Suprapubic skin (tissue), 4 donors: Measurements from ENCODE around the gene AP1G2. TPM values are rescaled to one million over a fixed set of nuclear protein-coding genes. Genes with fewer than 3 reads are reported as not detected.

Experiments
- DNase-seq, 2 donors: peaks; one replicate each; pipeline ENCODE4 v3.0.0-alpha.2; 2019; ENCODE audit warnings: low spot score in 2 of 2
- H3K27ac ChIP-seq: fragments of 200-600 bp; sonication (generic); one replicate; pipeline ENCODE4 v1.5.1; 2019
- H3K27me3 ChIP-seq: fragments of 200-600 bp; sonication (generic); one replicate; pipeline ENCODE4 v1.5.1; 2019
- H3K36me3 ChIP-seq: fragments of 200-600 bp; sonication (generic); one replicate; pipeline ENCODE4 v1.5.1; 2019
- H3K4me1 ChIP-seq: fragments of 200-600 bp; sonication (generic); one replicate; pipeline ENCODE4 v1.5.1; 2019
- H3K4me3 ChIP-seq: fragments of 200-600 bp; sonication (generic); one replicate; pipeline ENCODE4 v1.5.1; 2019; ENCODE audit warnings: mild to moderate bottlenecking
- H3K9me3 ChIP-seq: fragments of 200-600 bp; sonication (generic); one replicate; pipeline ENCODE4 v1.5.1; 2019
- EP300 ChIP-seq: sonication (generic); formaldehyde crosslinking; IDR thresholded peaks from one replicate; pipeline ENCODE4 v1.6.1; 2017; ENCODE audit warnings: antibody characterized with exemption
- POLR2A ChIP-seq, 2 donors: fragments of 450-650 bp; IDR thresholded peaks; one replicate each; pipeline ENCODE4 v1.6.1; 2017; ENCODE audit warnings: antibody characterized with exemption in 2 of 2, mild to moderate bottlenecking in 2 of 2, moderate library complexity in 2 of 2
- POLR2AphosphoS5 ChIP-seq, 3 donors: sonication (generic); formaldehyde crosslinking; IDR thresholded peaks; one replicate each; pipeline ENCODE4 v1.6.1; 2017; ENCODE audit warnings: antibody characterized with exemption in 3 of 3
- WGBS: methylation state at CpG from one replicate; pipeline ENCODE4 v1.1.5; 2018; 5-methylcytosine and 5-hydroxymethylcytosine counted together
- total RNA-seq, 4 donors: library from RNA; depleted of rRNA; stranded (reverse); fragments of >200 nt; gene quantifications; one replicate each; pipeline ENCODE4 v1.1.0, GENCODE V29; 2016
- TF ChIP-seq, protein P1 (sequence below), 2 donors: fragments of 200-600 bp in 1 of 2; fragments of 450-650 bp in 1 of 2; sonication (generic) in 1 of 2; IDR thresholded peaks; one replicate each; pipeline ENCODE4 v1.5.1; 2016 to 2019; ENCODE audit warnings: antibody characterized with exemption in 2 of 2, mild to moderate bottlenecking in 1 of 2, moderate library complexity in 1 of 2

The AP1G2 gene
- total RNA-seq, 4 donors from 2014 or later: 117 to 415 (median 150) TPM

DNA sequence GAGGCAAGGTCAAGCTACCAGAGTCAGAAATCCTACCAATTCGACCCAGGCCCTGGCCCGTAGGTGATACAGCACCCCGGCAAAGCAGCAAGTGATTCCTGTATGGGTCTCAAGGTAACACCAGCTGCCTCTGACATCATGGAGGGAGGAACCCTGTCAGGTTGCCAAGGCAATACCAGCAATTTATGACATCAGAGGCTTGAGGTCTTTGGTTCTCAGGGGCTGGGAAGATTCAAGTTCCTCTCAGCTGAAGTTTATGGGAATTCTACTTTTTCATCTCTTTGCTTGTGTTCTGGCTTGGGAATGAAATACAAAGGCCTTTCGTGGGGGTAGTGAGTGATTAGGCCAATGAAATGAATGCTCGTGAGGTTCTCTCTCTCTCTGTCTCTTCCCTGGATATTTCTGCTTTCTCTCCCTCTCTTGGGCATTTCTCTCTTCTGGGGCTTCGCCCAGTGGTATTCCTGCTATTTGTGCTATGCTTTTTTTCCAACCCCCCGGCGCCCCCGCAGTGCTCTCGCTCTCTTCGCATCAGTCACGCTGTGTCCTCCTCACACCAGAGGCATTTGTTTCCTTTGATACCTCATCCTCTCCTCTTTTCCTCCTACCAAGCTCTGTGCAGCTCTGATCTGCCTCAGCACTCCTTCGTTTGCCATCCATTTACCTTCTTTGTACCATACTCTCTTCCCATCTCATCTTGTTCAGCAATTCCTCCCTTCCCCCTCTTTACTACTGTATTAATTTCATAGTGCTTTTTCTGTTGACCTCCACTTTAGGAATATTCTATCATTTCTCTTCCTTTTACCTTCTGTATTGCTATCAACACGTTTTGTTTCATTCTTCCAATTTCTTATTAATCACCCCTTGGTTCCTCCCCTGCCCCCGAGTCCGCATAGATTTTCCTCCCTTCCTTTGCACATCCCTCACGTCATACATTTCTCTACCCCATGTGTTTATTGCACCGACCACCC, 19.0 kb downstream of the AP1G2 start:
- no peak overlapping the region for H3K27ac ChIP-seq
- H3K4me1 ChIP-seq: peaks cover 22% of the 10 kb centered on the region
- no peaks in the 10 kb centered on the region for H3K36me3 ChIP-seq
- peaks cover 7% of the 10 kb centered on the region for H3K27me3 ChIP-seq
- WGBS: 70% methylated on average over 18 of the region's 18 CpGs
- no peak overlapping the region for H3K4me3 ChIP-seq
- DNase-seq: no peak
- no peaks in the 10 kb centered on the region for H3K9me3 ChIP-seq
- TF ChIP-seq POLR2AphosphoS5 (IDR thresholded peaks at IDR 0.05): no peak
- TF ChIP-seq, protein P1, sequence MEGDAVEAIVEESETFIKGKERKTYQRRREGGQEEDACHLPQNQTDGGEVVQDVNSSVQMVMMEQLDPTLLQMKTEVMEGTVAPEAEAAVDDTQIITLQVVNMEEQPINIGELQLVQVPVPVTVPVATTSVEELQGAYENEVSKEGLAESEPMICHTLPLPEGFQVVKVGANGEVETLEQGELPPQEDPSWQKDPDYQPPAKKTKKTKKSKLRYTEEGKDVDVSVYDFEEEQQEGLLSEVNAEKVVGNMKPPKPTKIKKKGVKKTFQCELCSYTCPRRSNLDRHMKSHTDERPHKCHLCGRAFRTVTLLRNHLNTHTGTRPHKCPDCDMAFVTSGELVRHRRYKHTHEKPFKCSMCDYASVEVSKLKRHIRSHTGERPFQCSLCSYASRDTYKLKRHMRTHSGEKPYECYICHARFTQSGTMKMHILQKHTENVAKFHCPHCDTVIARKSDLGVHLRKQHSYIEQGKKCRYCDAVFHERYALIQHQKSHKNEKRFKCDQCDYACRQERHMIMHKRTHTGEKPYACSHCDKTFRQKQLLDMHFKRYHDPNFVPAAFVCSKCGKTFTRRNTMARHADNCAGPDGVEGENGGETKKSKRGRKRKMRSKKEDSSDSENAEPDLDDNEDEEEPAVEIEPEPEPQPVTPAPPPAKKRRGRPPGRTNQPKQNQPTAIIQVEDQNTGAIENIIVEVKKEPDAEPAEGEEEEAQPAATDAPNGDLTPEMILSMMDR (IDR thresholded peaks at IDR 0.05): no peak
- no peak for TF ChIP-seq EP300
- TF ChIP-seq POLR2A (IDR thresholded peaks at IDR 0.05): no peak

- no peak overlapping the region for H3K27ac ChIP-seq
- H3K4me3 ChIP-seq: no peak overlapping the region
- no peaks in the 10 kb centered on the region for H3K36me3 ChIP-seq
- peaks cover 22% of the 10 kb centered on the region for H3K4me1 ChIP-seq
- peaks cover 7% of the 10 kb centered on the region for H3K27me3 ChIP-seq
- TF ChIP-seq, protein P1 (IDR thresholded peaks at IDR 0.05): no peak
- no peak for TF ChIP-seq POLR2A (IDR thresholded peaks at IDR 0.05)
- TF ChIP-seq POLR2AphosphoS5 (IDR thresholded peaks at IDR 0.05): no peak
- TF ChIP-seq EP300: no peak
- no peaks in the 10 kb centered on the region for H3K9me3 ChIP-seq
- WGBS: 71% methylated on average over 2 of the region's 2 CpGs
- DNase-seq: no peak
These were observed 19.7 kb downstream of the AP1G2 start for GRCh38 chr14:23547924-23548323.

- H3K4me1 ChIP-seq: peaks cover 16% of the 10 kb centered on the region
- H3K4me3 ChIP-seq: no peak overlapping the region
- H3K27me3 ChIP-seq: peaks cover 7% of the 10 kb centered on the region
- TF ChIP-seq POLR2AphosphoS5 (IDR thresholded peaks at IDR 0.05) (no peak), POLR2A (IDR thresholded peaks at IDR 0.05) (no peak), EP300 (no peak)
- TF ChIP-seq, protein P1 (IDR thresholded peaks at IDR 0.05): no peak
- H3K36me3 ChIP-seq: no peaks in the 10 kb centered on the region
- 79% methylated on average over 10 of the region's 10 CpGs for WGBS
- H3K27ac ChIP-seq: no peak overlapping the region
- DNase-seq: no peak
- H3K9me3 ChIP-seq: no peaks in the 10 kb centered on the region
These were observed 21.0 kb downstream of the AP1G2 start for GRCh38 chr14:23546450-23547035.

- H3K27me3 ChIP-seq: peaks cover 4% of the 10 kb centered on the region
- H3K9me3 ChIP-seq: no peaks in the 10 kb centered on the region
- no peak overlapping the region for H3K4me3 ChIP-seq
- DNase-seq: no peak
- H3K27ac ChIP-seq: no peak overlapping the region
- peaks cover 10% of the 10 kb centered on the region for H3K4me1 ChIP-seq
- TF ChIP-seq POLR2AphosphoS5 (IDR thresholded peaks at IDR 0.05) (no peak), POLR2A (IDR thresholded peaks at IDR 0.05) (no peak), EP300 (no peak)
- TF ChIP-seq, protein P1 (IDR thresholded peaks at IDR 0.05): no peak
- no peaks in the 10 kb centered on the region for H3K36me3 ChIP-seq
- WGBS: 82% methylated on average over 4 of the region's 4 CpGs
These were observed 21.7 kb downstream of the AP1G2 start for GRCh38 chr14:23545740-23546365.
